Smooth muscle cell (in vitro differentiated cells): ENCODE data around the gene SLC35D1. TPM values are rescaled to one million over a fixed set of nuclear protein-coding genes. Genes with fewer than 3 reads are reported as not detected.

Experiments used
- DNase-seq: peaks from one replicate; lab custom pipeline; 2025; ENCODE audit not compliant: unreplicated experiment; lab: John Stamatoyannopoulos, UW
- H2AFZ ChIP-seq: fragments of 200-600 bp; sonication (generic); 2 replicates; pipeline ENCODE4 v1.6.0; 2016; ENCODE audit warnings: antibody characterized with exemption, low read depth, mild to moderate bottlenecking
- H3F3A ChIP-seq: fragments of 200-600 bp; sonication (generic); 2 replicates; pipeline ENCODE4 v1.6.0; 2017; ENCODE audit warnings: antibody characterized with exemption, low read depth
- H3K27ac ChIP-seq: fragments of 200-600 bp; sonication (generic); 2 replicates; pipeline ENCODE4 v1.5.1; 2016; ENCODE audit warnings: low read depth, mild to moderate bottlenecking
- H3K27me3 ChIP-seq: fragments of 200-600 bp; sonication (generic); 2 replicates; pipeline ENCODE4 v1.6.1; 2016; ENCODE audit warnings: low read depth, mild to moderate bottlenecking
- H3K36me3 ChIP-seq: fragments of 200-600 bp; sonication (generic); 2 replicates; pipeline ENCODE4 v1.5.1; 2016; ENCODE audit warnings: low read depth
- H3K4me1 ChIP-seq: fragments of 200-600 bp; sonication (generic); 2 replicates; pipeline ENCODE4 v1.5.1; 2016; ENCODE audit warnings: low read depth
- H3K4me2 ChIP-seq: fragments of 200-600 bp; sonication (generic); 2 replicates; pipeline ENCODE4 v1.6.0; 2016; ENCODE audit warnings: mild to moderate bottlenecking
- H3K4me3 ChIP-seq: fragments of 200-600 bp; sonication (generic); 2 replicates; pipeline ENCODE4 v1.5.1; 2016; ENCODE audit warnings: mild to moderate bottlenecking
- H3K79me2 ChIP-seq: fragments of 200-600 bp; sonication (generic); 2 replicates; pipeline ENCODE4 v1.6.0; 2016; ENCODE audit warnings: low read depth, mild to moderate bottlenecking
- H3K9ac ChIP-seq: fragments of 200-600 bp; sonication (generic); 2 replicates; pipeline ENCODE4 v1.6.0; 2016; ENCODE audit warnings: low read depth
- H3K9me3 ChIP-seq: fragments of 200-600 bp; sonication (generic); replicated peaks from 2 replicates; pipeline ENCODE4 v1.5.1; 2016; ENCODE audit warnings: low read depth
- H4K20me1 ChIP-seq: fragments of 200-600 bp; sonication (generic); 2 replicates; pipeline ENCODE4 v1.6.0; 2016; ENCODE audit warnings: low read depth
- WGBS: methylation state at CpG from one replicate; pipeline ENCODE4 v1.1.7; 2016; ENCODE audit warnings: low lambda C conversion rate; 5-methylcytosine and 5-hydroxymethylcytosine counted together
- polyA plus RNA-seq: library from polyadenylated mRNA; unstranded; fragments of >200 nt; fragmentation: Nextera tagmentation; extraction: Ambion mirVana; gene quantifications from 2 replicates; pipeline ENCODE4 v1.2.1, GENCODE V29; 2016
- total RNA-seq: library from RNA; depleted of rRNA; stranded (reverse); fragments of >200 nt; gene quantifications from 2 replicates; pipeline ENCODE4 v1.2.3, GENCODE V29; 2014
- TF ChIP-seq, protein P1 (sequence below): fragments of 200-600 bp; sonication (generic); IDR thresholded peaks from 2 replicates; pipeline ENCODE4 v1.5.1; 2017; ENCODE audit warnings: borderline replicate concordance, mild to moderate bottlenecking, antibody characterized with exemption; ENCODE audit not compliant: insufficient read depth, poor library complexity, severe bottlenecking

SLC35D1 gene
- total RNA-seq, result 28.2 and 29.9 TPM in 2 replicates
- 8.6 and 13.3 TPM in 2 replicates for polyA plus RNA-seq

DNA sequence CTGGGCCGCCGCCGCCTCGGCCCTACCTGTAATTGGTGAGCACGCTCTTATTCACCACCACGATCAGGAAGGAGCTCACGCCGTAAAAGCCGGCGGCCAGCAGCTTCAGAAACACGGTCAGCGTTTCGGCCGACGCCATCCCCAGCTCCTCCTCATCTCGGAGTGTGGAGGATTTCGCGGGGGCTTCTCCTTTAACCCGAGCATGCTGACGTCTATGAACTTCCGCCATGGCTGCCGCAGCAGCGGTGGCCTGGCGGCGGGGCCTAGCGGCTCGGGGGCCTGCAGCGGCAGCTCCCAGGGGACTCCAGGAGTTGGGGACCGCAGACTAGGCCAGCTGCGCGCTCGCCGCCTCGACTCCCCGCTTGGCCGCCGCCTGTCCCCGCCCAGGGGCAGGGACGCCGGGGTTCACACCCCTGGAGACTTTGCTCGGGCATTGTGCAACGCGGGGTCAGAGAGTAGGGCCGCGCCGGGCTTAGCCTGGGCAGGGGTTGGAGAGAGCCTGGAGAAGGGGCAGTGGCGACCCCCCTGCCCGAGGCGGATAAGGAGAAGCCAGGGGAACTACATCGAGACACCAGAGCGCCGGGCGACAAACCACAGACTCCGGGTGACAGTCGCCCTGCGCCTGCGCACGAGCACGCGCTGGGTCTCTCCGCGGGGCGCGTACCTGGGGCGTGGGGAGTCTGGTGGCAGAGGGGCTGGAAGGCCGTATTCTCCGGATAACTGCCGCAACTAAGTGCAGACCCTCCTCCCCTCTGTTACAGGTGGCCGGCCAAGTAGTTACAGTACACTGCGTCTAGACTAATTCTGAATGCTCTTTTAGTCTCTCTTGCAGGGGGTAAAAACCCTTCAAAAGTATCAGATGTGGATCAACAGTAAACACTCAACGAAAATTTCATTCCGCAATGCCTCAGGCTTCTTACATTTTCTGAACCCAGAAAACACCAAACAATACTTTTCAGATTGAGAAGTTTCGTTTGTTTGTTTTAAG, at the start of gene SLC35D1:
SLC35D1 (minus strand) TSS at position 364 of the 988 bp plus-strand sequence; CDS start at position 229, 135 bp downstream.
- Histone ChIP-seq H3K9ac (peak within 1 kb of the TSS; percentile 95), H3K36me3 (peaks cover 4% of the 10 kb centered on the region), H2AFZ (peak within 1 kb of the TSS; percentile 99), H3K4me2 (peak within 1 kb of the TSS; percentile 95), H3K9me3 (no peaks in the 10 kb centered on the region), H3K27me3 (no peaks in the 10 kb centered on the region), H3K4me1 (peaks cover 21% of the 10 kb centered on the region), H3K27ac (peak within 1 kb of the TSS; percentile 90), H3F3A (no peaks in the 10 kb centered on the region), H4K20me1 (no peaks in the 10 kb centered on the region), H3K4me3 (peak within 1 kb of the TSS; percentile 68), H3K79me2 (peaks cover 43% of the 10 kb centered on the region)
- DNase-seq, result peak; percentile 66
- 2% methylated on average over 69 of the region's 73 CpGs for WGBS
- TF ChIP-seq, protein P1, sequence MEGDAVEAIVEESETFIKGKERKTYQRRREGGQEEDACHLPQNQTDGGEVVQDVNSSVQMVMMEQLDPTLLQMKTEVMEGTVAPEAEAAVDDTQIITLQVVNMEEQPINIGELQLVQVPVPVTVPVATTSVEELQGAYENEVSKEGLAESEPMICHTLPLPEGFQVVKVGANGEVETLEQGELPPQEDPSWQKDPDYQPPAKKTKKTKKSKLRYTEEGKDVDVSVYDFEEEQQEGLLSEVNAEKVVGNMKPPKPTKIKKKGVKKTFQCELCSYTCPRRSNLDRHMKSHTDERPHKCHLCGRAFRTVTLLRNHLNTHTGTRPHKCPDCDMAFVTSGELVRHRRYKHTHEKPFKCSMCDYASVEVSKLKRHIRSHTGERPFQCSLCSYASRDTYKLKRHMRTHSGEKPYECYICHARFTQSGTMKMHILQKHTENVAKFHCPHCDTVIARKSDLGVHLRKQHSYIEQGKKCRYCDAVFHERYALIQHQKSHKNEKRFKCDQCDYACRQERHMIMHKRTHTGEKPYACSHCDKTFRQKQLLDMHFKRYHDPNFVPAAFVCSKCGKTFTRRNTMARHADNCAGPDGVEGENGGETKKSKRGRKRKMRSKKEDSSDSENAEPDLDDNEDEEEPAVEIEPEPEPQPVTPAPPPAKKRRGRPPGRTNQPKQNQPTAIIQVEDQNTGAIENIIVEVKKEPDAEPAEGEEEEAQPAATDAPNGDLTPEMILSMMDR, result no peak

DNA sequence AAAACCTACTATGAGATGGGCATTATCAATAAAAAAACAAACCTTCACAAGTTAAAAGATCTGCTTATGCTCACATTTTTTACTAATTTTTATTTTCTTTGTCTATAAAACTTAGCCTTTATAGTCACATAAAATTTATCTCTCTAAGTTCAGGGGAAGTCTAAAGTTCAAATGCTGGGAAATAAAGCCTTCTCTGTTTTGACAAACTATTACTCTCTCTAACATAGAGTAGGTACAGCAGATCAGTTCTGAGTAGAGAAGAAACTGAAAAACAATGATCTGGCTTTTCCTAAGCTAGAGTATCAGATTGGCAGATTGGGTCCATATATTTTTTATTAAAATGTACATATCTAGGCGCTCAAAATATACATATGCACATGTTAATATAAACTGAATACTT, 49.6 kb upstream of the SLC35D1 start:
- no peak for DNase-seq
- Histone ChIP-seq H4K20me1 (no peaks in the 10 kb centered on the region), H3F3A (no peaks in the 10 kb centered on the region), H2AFZ (no peak overlapping the region), H3K4me2 (no peak overlapping the region), H3K79me2 (no peaks in the 10 kb centered on the region), H3K9me3 (no peaks in the 10 kb centered on the region), H3K27ac (no peak overlapping the region), H3K27me3 (no peaks in the 10 kb centered on the region), H3K4me3 (no peak overlapping the region), H3K36me3 (no peaks in the 10 kb centered on the region), H3K4me1 (no peaks in the 10 kb centered on the region), H3K9ac (no peak overlapping the region)
- 83% methylated on average over 1 of the region's 1 CpG for WGBS
- TF ChIP-seq, protein P1, result no peak

DNA sequence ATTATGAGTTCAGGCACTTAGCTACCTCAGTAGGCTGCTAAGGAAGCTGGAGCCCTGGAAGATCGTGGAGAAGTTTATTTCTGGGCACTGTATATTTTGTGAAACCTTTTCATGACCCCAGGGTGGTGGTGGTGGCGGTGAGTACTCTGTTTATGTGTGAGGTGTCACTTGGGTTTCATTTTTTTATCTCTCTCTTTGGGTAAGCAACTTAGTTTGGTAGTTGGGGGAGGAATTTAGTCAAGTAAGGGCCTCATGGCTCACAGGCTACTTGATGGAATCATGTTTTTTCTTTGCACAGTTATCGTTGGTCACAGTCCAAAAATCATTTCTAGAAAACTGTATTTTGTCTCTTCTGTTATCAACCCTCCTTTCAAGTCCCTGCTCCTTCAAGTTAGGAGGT, 46.9 kb upstream of the SLC35D1 start:
- Histone ChIP-seq H3K79me2 (no peaks in the 10 kb centered on the region), H3F3A (no peaks in the 10 kb centered on the region), H3K9ac (no peak overlapping the region), H2AFZ (peak overlapping the region; percentile 70), H4K20me1 (no peaks in the 10 kb centered on the region), H3K36me3 (no peaks in the 10 kb centered on the region), H3K4me2 (no peak overlapping the region), H3K9me3 (no peaks in the 10 kb centered on the region), H3K4me1 (peaks cover 4% of the 10 kb centered on the region), H3K27me3 (no peaks in the 10 kb centered on the region), H3K27ac (no peak overlapping the region), H3K4me3 (no peak overlapping the region)
- 59% methylated on average over 3 of the region's 3 CpGs for WGBS
- DNase-seq, result no peak
- TF ChIP-seq, protein P1, result no peak

GRCh38 chr1:67097305-67097704, 43.4 kb upstream of the SLC35D1 start:
- no peak overlapping the region for H2AFZ ChIP-seq
- no peaks in the 10 kb centered on the region for H3F3A ChIP-seq
- H3K9ac ChIP-seq, result no peak overlapping the region
- no peaks in the 10 kb centered on the region for H4K20me1 ChIP-seq
- H3K79me2 ChIP-seq, result no peaks in the 10 kb centered on the region
- TF ChIP-seq, protein P1, result no peak
- no peaks in the 10 kb centered on the region for H3K36me3 ChIP-seq
- H3K4me3 ChIP-seq, result no peak overlapping the region
- no peaks in the 10 kb centered on the region for H3K9me3 ChIP-seq
- peaks cover 4% of the 10 kb centered on the region for H3K4me1 ChIP-seq
- H3K27me3 ChIP-seq, result no peaks in the 10 kb centered on the region
- H3K4me2 ChIP-seq, result no peak overlapping the region
- no peak overlapping the region for H3K27ac ChIP-seq
- DNase-seq, result no peak
